A673 (cell line): Measurements from ENCODE around the gene CACHD1.

Experiments
- CTCF ChIP-seq: fragments of 300-800, 200-600 bp; sonication (generic); conservative IDR thresholded peaks from 2 replicates; pipeline ENCODE4 v1.5.1; 2017; ENCODE audit warnings: low read depth, mild to moderate bottlenecking, antibody characterized with exemption, low read length, moderate library complexity, mixed read lengths
- EZH2 ChIP-seq: fragments of 200-600 bp; sonication (generic); IDR thresholded peaks from 2 replicates; pipeline ENCODE4 v1.6.1; 2017; ENCODE audit warnings: borderline replicate concordance, low read depth, mild to moderate bottlenecking, mixed read lengths, antibody characterized with exemption, low read length; ENCODE audit not compliant: poor library complexity, severe bottlenecking

GRCh38 chr1:64494659-64495058 lies 24.7 kb downstream of the CACHD1 start:
- TF ChIP-seq CTCF (no peak), EZH2 (no peak)
